ENCODE measurements around the gene ARSG.

Gene ARSG

DNA sequence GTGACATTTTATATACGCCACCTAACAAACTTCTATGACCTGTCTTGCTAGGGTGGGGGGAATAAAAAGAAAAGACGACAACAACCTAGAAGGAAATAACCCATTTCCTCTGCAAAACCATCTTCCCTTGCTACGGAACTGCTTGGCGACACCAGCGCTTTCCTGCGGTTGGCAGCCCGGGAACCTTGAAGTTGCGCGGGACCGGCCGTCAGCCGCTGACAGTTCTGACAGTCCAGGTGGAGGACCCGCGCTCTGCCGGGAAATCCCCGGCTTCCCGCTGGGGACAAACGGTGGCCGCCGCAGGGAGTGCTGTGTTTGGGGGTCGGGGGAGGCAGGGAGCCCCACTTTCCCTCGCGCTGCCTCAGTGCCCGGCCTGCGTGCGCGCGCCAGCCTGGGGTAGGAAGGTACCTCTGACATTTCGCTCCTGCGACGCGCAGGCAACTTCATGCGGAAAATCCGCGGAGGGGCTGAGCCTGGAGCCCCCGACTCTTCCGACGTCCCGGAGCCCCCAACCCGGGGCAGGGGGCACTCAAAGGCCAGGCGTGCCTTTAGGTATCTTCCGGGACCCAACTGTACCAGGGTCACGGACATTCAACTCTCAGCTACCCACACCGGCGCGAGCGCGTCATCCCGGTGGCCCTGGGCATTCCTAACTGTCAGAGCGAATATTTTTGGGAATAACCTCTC is 884 bp upstream of the ARSG start (continued):
- no peak for TF ChIP-seq ZNF830 (tag by site-specific recombination; IDR thresholded peaks at IDR 0.05; ENCODE audit: low read depth)
- TF ChIP-seq ZNF600 (tag by site-specific recombination; IDR thresholded peaks at IDR 0.05): peak; percentile 84
- peak; percentile 94 for TF ChIP-seq ZBTB20 (tag by site-specific recombination; IDR thresholded peaks at IDR 0.05)
- TF ChIP-seq, protein P1, sequence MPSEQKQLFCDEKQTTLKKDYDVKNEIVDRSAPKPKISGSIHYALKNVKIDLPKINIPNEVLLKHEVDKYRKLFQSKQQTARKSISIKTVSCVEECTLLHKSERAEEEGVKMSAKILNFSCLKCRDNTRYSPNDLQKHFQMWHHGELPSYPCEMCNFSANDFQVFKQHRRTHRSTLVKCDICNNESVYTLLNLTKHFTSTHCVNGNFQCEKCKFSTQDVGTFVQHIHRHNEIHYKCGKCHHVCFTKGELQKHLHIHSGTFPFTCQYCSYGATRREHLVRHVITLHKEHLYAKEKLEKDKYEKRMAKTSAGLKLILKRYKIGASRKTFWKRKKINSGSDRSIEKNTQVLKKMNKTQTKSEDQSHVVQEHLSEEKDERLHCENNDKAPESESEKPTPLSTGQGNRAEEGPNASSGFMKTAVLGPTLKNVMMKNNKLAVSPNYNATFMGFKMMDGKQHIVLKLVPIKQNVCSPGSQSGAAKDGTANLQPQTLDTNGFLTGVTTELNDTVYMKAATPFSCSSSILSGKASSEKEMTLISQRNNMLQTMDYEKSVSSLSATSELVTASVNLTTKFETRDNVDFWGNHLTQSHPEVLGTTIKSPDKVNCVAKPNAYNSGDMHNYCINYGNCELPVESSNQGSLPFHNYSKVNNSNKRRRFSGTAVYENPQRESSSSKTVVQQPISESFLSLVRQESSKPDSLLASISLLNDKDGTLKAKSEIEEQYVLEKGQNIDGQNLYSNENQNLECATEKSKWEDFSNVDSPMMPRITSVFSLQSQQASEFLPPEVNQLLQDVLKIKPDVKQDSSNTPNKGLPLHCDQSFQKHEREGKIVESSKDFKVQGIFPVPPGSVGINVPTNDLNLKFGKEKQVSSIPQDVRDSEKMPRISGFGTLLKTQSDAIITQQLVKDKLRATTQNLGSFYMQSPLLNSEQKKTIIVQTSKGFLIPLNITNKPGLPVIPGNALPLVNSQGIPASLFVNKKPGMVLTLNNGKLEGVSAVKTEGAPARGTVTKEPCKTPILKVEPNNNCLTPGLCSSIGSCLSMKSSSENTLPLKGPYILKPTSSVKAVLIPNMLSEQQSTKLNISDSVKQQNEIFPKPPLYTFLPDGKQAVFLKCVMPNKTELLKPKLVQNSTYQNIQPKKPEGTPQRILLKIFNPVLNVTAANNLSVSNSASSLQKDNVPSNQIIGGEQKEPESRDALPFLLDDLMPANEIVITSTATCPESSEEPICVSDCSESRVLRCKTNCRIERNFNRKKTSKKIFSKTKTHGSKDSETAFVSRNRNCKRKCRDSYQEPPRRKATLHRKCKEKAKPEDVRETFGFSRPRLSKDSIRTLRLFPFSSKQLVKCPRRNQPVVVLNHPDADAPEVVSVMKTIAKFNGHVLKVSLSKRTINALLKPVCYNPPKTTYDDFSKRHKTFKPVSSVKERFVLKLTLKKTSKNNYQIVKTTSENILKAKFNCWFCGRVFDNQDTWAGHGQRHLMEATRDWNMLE (tag by site-specific recombination; conservative IDR thresholded peaks at IDR 0.05; ENCODE audit: low read depth): no peak
- TF ChIP-seq OVOL3 (tag by site-specific recombination; IDR thresholded peaks at IDR 0.05): 0 out of 2 replicates have a peak, but pooled peaks have one; percentile 22
- no peak for TF ChIP-seq ZNF521 (tag by site-specific recombination; IDR thresholded peaks at IDR 0.05)
- no peak for TF ChIP-seq ZNF10 (tag by site-specific recombination; IDR thresholded peaks at IDR 0.05)
- TF ChIP-seq ZBTB21 (tag by site-specific recombination; IDR thresholded peaks at IDR 0.05): no peak
- TF ChIP-seq, protein P2, sequence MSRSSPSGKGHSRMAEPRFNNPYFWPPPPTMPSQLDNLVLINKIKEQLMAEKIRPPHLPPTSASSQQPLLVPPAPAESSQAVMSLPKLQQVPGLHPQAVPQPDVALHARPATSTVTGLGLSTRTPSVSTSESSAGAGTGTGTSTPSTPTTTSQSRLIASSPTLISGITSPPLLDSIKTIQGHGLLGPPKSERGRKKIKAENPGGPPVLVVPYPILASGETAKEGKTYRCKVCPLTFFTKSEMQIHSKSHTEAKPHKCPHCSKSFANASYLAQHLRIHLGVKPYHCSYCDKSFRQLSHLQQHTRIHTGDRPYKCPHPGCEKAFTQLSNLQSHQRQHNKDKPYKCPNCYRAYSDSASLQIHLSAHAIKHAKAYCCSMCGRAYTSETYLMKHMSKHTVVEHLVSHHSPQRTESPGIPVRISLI (tag by site-specific recombination; IDR thresholded peaks at IDR 0.05): no peak
- TF ChIP-seq, protein P3, sequence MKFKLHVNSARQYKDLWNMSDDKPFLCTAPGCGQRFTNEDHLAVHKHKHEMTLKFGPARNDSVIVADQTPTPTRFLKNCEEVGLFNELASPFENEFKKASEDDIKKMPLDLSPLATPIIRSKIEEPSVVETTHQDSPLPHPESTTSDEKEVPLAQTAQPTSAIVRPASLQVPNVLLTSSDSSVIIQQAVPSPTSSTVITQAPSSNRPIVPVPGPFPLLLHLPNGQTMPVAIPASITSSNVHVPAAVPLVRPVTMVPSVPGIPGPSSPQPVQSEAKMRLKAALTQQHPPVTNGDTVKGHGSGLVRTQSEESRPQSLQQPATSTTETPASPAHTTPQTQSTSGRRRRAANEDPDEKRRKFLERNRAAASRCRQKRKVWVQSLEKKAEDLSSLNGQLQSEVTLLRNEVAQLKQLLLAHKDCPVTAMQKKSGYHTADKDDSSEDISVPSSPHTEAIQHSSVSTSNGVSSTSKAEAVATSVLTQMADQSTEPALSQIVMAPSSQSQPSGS (tag by site-specific recombination; IDR thresholded peaks at IDR 0.05; ENCODE audit: low read depth): no peak
- TF ChIP-seq ZBTB7A (tag by site-specific recombination; IDR thresholded peaks at IDR 0.05; ENCODE audit: low read depth): 0 out of 2 replicates have a peak, but pooled peaks have one; percentile 9
- TF ChIP-seq, protein P4, sequence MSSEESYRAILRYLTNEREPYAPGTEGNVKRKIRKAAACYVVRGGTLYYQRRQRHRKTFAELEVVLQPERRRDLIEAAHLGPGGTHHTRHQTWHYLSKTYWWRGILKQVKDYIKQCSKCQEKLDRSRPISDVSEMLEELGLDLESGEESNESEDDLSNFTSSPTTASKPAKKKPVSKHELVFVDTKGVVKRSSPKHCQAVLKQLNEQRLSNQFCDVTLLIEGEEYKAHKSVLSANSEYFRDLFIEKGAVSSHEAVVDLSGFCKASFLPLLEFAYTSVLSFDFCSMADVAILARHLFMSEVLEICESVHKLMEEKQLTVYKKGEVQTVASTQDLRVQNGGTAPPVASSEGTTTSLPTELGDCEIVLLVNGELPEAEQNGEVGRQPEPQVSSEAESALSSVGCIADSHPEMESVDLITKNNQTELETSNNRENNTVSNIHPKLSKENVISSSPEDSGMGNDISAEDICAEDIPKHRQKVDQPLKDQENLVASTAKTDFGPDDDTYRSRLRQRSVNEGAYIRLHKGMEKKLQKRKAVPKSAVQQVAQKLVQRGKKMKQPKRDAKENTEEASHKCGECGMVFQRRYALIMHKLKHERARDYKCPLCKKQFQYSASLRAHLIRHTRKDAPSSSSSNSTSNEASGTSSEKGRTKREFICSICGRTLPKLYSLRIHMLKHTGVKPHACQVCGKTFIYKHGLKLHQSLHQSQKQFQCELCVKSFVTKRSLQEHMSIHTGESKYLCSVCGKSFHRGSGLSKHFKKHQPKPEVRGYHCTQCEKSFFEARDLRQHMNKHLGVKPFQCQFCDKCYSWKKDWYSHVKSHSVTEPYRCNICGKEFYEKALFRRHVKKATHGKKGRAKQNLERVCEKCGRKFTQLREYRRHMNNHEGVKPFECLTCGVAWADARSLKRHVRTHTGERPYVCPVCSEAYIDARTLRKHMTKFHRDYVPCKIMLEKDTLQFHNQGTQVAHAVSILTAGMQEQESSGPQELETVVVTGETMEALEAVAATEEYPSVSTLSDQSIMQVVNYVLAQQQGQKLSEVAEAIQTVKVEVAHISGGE (tag by site-specific recombination; conservative IDR thresholded peaks at IDR 0.05; ENCODE audit: low read depth): peak; percentile 67
- TF ChIP-seq, protein P5, sequence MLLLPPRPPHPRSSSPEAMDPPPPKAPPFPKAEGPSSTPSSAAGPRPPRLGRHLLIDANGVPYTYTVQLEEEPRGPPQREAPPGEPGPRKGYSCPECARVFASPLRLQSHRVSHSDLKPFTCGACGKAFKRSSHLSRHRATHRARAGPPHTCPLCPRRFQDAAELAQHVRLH (tag by site-specific recombination; IDR thresholded peaks at IDR 0.05): peak; percentile 80; the same call in 1 of the 2 replicates
- no peak for TF ChIP-seq ZNF768 (tag by site-specific recombination; IDR thresholded peaks at IDR 0.05)
- no peak for TF ChIP-seq ZNF324 (tag by site-specific recombination; IDR thresholded peaks at IDR 0.05)
- peak; percentile 42; the same call in 1 of the 2 replicates for TF ChIP-seq ZEB2 (tag by site-specific recombination; IDR thresholded peaks at IDR 0.05)
- no peak for TF ChIP-seq MYNN (tag by site-specific recombination; IDR thresholded peaks at IDR 0.05; ENCODE audit: borderline replicate concordance)
- no peak for TF ChIP-seq ZNF174 (tag by site-specific recombination; IDR thresholded peaks at IDR 0.05)
- TF ChIP-seq IKZF3 (tag by site-specific recombination; IDR thresholded peaks at IDR 0.05): no peak
- TF ChIP-seq ZNF23 (tag by site-specific recombination; IDR thresholded peaks at IDR 0.05; ENCODE audit: borderline replicate concordance): no peak
- 0 out of 2 replicates have a peak, but pooled peaks have one; percentile 10 for TF ChIP-seq ZNF777 (tag by site-specific recombination; IDR thresholded peaks at IDR 0.05; ENCODE audit: borderline replicate concordance)
- TF ChIP-seq ZNF791 (tag by site-specific recombination; IDR thresholded peaks at IDR 0.05): no peak
- TF ChIP-seq ZNF433 (tag by site-specific recombination; IDR thresholded peaks at IDR 0.05; ENCODE audit: low read depth): 0 out of 2 replicates have a peak, but pooled peaks have one; percentile 4
- TF ChIP-seq, protein P6, sequence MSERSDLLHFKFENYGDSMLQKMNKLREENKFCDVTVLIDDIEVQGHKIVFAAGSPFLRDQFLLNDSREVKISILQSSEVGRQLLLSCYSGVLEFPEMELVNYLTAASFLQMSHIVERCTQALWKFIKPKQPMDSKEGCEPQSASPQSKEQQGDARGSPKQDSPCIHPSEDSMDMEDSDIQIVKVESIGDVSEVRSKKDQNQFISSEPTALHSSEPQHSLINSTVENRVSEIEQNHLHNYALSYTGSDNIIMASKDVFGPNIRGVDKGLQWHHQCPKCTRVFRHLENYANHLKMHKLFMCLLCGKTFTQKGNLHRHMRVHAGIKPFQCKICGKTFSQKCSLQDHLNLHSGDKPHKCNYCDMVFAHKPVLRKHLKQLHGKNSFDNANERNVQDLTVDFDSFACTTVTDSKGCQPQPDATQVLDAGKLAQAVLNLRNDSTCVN (tag by site-specific recombination; optimal IDR thresholded peaks at IDR 0.05): peak; percentile 84
- no peak for TF ChIP-seq BCL11B (tag by site-specific recombination; IDR thresholded peaks at IDR 0.05; ENCODE audit: low read depth)
